HG02623 (cell line): ENCODE data around the gene CCDC77.

Experiments
- ATAC-seq: cut with Tn5 transposase; IDR thresholded peaks from one replicate; pipeline ENCODE4 v1.9.1; 2021; ENCODE audit warnings: moderate library complexity; ENCODE audit not compliant: unreplicated experiment

The CCDC77 gene

DNA sequence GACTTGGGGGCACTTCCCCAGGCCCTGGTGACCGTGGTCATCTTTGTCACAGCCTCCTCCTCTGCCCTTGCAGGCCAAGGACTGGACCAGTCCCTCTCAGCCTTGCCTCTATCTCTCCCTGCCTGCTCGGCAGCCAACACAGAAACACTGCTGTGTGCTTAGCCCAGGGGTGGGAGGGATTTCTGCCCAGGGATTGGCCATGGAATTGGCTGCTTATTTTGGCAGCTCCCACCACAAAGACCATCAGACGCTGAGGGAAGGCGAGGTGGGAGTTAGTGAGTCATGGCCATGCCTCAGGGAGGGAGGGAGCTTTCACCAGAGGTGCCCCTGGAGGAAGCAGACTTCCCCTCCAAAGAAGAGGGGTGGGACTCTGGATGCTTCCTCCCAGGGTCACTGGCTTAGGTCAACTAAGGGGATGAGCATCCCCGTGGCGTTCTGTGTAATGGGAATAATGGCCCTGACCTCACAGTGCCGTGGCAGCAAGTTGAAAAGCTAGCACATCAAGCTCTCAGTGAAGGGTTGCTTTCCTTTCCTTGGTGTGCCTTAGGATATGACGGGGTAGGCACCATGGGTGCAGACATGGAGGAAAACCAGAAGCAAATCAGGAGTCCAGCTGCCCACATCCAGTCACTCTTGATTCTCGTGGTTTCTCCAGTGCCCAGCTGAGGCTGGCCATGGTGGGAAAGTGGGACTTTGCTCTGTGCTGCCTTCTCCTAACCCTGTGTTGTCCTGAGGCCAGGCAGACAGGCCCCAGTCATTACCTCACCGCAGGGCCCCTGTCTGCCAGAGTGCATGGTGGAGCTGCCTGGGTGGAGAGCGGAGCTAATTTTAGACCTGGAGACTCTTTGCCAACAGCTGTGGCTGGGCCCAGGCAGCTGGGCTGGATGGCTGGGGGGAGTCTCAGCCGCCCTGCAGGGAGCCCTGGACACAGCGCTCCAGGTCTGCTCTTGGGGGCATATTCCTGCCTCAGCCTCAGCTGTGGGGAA lies 79.7 kb downstream of the CCDC77 start:
- ATAC-seq, result no peak

DNA sequence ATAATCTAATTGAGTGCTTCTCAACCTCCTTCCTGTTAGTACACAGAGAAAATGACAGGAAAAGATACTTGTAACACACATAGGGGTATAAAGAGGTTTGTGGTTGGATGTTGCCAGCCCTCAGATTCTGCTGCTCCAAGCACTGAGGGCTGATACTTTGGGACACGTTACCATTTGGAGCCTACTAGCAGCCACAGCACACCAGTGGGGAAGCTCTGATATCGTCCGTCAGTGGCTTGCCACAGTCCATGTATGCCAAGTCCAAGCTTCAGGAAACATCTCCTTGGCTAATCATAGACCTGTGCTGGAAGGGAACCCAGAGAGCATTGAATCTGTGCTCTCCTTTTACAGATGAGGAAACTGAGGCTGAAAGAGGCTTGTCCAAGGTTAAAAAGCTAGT lies 80.6 kb downstream of the CCDC77 start:
- no peak for ATAC-seq

DNA sequence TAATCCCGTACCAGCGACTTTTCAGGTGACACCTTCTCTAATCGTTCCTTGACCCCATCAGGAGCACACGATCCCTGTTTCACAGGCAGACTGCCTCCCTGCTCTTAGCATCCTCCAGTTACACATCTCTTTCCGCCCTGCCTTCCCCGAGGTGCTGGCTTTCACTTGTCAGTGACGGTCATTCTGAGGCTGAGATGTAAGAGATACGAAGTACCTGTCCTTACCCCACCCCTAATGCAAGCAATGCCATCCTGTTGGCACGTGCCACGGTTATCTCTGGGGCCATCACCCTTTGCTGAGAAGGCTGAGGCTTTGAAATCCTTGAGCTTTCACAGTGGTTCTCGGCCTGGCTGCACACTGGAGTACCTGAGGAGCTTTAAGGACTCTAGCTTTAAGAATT lies 82.7 kb downstream of the CCDC77 start:
- no peak for ATAC-seq

DNA sequence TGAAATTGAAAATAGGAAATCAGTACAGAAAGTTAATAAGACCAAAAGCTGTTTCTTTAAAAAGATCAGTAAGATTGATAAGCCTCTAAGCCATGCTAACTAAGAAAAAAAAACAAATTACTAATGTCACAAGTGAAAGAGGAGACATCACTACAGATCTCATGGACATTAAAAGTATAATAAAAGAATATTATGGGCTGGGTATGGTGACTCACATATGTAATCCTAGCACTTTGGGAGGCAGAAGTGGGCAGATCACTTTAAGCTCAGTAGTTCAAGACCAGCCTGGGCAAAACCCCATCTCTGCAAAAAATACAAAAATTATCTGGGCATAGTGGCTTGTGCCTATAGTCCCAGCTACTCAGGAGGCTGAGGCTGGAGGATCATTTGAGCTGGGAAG lies 88.8 kb downstream of the CCDC77 start:
- ATAC-seq, result no peak
